Body of pancreas (tissue), 4 donors: ENCODE results near the gene PNPLA3. TPM values are rescaled to one million over a fixed set of nuclear protein-coding genes. Genes with fewer than 3 reads are reported as not detected.
"Not testable (repeated sequence)": the region's sequence is repeated elsewhere in the genome, so short reads cannot be mapped to it uniquely, and the experiment has no call there.

Source experiments
- ATAC-seq: fragments of 150-250 bp; one replicate; pipeline ENCODE4 v1.9.1; 2016
- DNase-seq, 4 donors: peaks; one replicate each; pipeline ENCODE4 v3.0.0-alpha.2; 2019
- H3K27ac ChIP-seq, 4 donors: fragments of 200-600 bp; sonication (generic); 1 replicate in 3 of 4; 2 replicates in 1 of 4; pipeline versions ENCODE4 v1.5.1 to v1.6.1; 2016 to 2019; ENCODE audit warnings: mild to moderate bottlenecking in 1 of 4, mixed read lengths in 1 of 4, moderate library complexity in 1 of 4
- H3K27me3 ChIP-seq, 2 donors: fragments of 200-600 bp; sonication (generic); one replicate each; pipeline ENCODE4 v1.6.0; 2016; ENCODE audit warnings: mild to moderate bottlenecking in 1 of 2
- H3K36me3 ChIP-seq, 2 donors: fragments of 200-600 bp; sonication (generic); replicated peaks in 1 of 2; 2 replicates each; pipeline ENCODE4 v1.5.1; 2016; ENCODE audit warnings: low read depth in 2 of 2; ENCODE audit not compliant: insufficient read depth in 1 of 2
- H3K4me1 ChIP-seq: fragments of 200-600 bp; sonication (generic); one replicate; pipeline ENCODE4 v1.6.0; 2016
- H3K4me3 ChIP-seq, 2 donors: fragments of 200-600 bp; sonication (generic); 1 replicate in 1 of 2; 2 replicates in 1 of 2; pipeline ENCODE4 v1.5.1; 2016 to 2019
- H3K9me3 ChIP-seq, 3 donors: fragments of 200-600 bp; sonication (generic); 1 replicate in 2 of 3; 2 replicates in 1 of 3; pipeline ENCODE4 v1.5.1; 2016
- CTCF ChIP-seq, 7 experiments: fragments of 450-650 bp in 4 of 7; fragments of 200-600 bp in 3 of 7; sonication (generic) in 3 of 7; IDR thresholded peaks; one replicate each; pipeline ENCODE4 v1.5.1; 2016 to 2019; ENCODE audit warnings: antibody characterized with exemption in 7 of 7
- POLR2A ChIP-seq, 3 donors: fragments of 450-650 bp; IDR thresholded peaks; one replicate each; pipeline ENCODE4 v1.6.1; 2016; ENCODE audit warnings: antibody characterized with exemption in 3 of 3, mild to moderate bottlenecking in 2 of 3
- WGBS, 2 donors: methylation state at CpG; one replicate each; pipeline ENCODE4 v1.1.5; 2017; 5-methylcytosine and 5-hydroxymethylcytosine counted together
- intact Hi-C: fragments of 100-400 bp; cut with DNase I; formaldehyde crosslinking; loops from one replicate; pipeline ENCODE4 v1.15.1; 2023
- total RNA-seq, 2 donors: library from RNA; depleted of rRNA; stranded (reverse); fragments of >200 nt; gene quantifications; one replicate each; pipeline ENCODE4 v1.1.0, GENCODE V29; 2016

The PNPLA3 gene
- total RNA-seq, 2 donors from 2014 or later: 0.66 to 0.78 TPM

DNA sequence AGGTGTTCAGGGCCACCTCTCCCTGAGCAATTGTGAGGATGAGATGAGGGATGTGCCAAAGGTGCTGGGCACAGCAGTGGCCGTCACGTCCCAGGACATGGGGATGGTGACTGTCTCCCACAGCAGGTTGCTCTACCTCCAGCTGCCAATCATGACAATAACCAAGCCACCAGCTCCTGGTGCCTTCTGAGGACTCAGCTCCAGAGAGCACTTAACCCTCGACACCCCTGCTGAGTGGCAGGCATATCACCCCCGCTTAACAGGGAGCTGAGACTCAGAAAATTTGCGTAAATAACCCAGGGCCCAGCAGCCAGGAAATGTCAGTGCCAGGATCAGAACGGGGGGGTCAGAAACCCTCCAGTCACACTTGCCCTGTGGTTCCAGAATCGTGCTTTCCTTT lies 23.4 kb upstream of the PNPLA3 start:
- Histone ChIP-seq H3K9me3 (no peaks in the 10 kb centered on the region), H3K27me3 (no peaks in the 10 kb centered on the region), H3K27ac (no peak overlapping the region), H3K4me1 (no peaks in the 10 kb centered on the region), H3K36me3 (no peaks in the 10 kb centered on the region), H3K4me3 (no peak overlapping the region)
- intact Hi-C loops: no loop called here
- DNase-seq (no peak), ATAC-seq (no peak)
- WGBS, 2 donors: 29 to 44% methylated on average over 5 to 7 of the region's 7 CpGs
- TF ChIP-seq POLR2A (IDR thresholded peaks at IDR 0.05) (no peak), CTCF (IDR thresholded peaks at IDR 0.05) (no peak)

GRCh38 chr22:43901976-43902643 lies 21.5 kb upstream of the PNPLA3 start:
- H3K4me3 ChIP-seq: no peak overlapping the region

DNA sequence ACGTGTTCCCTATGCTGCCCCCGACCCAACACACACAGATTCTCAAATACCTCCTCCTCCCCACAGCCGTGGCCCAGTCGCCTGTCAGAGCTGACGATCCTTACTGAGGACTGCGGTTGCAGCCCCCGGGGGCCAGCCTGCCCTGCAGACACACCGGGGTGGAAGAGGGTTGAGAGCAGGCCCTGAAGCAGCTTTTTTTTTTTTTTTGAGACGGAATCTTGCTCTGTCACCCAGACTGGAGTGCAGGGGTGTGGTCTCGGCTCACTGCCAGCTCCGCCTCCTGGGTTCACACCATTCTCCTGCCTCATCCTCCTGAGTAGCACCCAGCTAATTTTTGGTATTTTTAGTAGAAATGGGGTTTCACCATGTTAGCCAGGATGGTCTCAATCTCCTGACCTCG lies 20.6 kb upstream of the PNPLA3 start:
- DNase-seq, H3K27me3 ChIP-seq, ATAC-seq, H3K4me3 ChIP-seq, H3K27ac ChIP-seq, H3K9me3 ChIP-seq, H3K4me1 ChIP-seq, H3K36me3 ChIP-seq, intact Hi-C loops: not testable (repeated sequence)
- 57 to 60% methylated on average over 10 to 12 of the region's 12 CpGs for WGBS, 2 donors

More at GRCh38 chr22:43901976-43902643, 21.5 kb upstream of the PNPLA3 start:
- intact Hi-C loops: no loop called here
- Histone ChIP-seq H3K36me3 (no peaks in the 10 kb centered on the region), H3K27ac (no peak overlapping the region), H3K27me3 (no peaks in the 10 kb centered on the region), H3K9me3 (no peaks in the 10 kb centered on the region), H3K4me1 (no peaks in the 10 kb centered on the region)
- no peak for ATAC-seq
- no peak for TF ChIP-seq POLR2A (IDR thresholded peaks at IDR 0.05)
- no peak for TF ChIP-seq CTCF (IDR thresholded peaks at IDR 0.05)
- no peak for DNase-seq
- WGBS, 2 donors: 19 to 57% methylated on average over 1 to 5 of the region's 5 CpGs

DNA sequence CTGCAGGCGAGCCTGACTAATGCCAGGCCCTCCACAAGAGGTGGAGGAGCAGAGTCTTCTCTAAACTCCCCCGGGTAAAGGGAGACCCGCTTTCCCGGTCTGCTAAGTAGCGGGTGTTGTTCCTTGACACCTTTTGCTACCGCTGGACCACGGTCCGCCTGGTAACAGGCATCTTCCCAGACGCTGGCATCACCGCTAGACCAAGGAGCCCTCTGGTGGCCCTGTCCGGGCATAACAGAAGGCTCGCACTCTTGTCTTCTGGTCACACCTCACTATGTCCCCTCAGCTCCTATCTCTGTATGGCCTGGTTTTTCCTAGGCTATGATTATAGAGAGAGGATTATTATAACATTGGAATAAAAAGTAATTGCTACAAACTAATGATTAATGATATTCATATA lies 19.2 kb upstream of the PNPLA3 start:
- H3K27ac ChIP-seq, H3K36me3 ChIP-seq, H3K4me3 ChIP-seq, ATAC-seq, intact Hi-C loops, H3K4me1 ChIP-seq, H3K9me3 ChIP-seq, H3K27me3 ChIP-seq: not testable (repeated sequence)
- TF ChIP-seq CTCF (IDR thresholded peaks at IDR 0.05): peak in 3 of 7 experiments; percentile 3 to 23 (median 10)
- DNase-seq: peak; percentile 26 to 58 (median 53)
- 23 to 47% methylated on average over 6 to 12 of the region's 12 CpGs for WGBS, 2 donors

GRCh38 chr22:43905681-43906080 lies 17.9 kb upstream of the PNPLA3 start:
- TF ChIP-seq POLR2A (IDR thresholded peaks at IDR 0.05) (no peak), CTCF (IDR thresholded peaks at IDR 0.05) (no peak)
- H3K36me3 ChIP-seq: no peaks in the 10 kb centered on the region
- 33 to 36% methylated on average over 2 to 7 of the region's 7 CpGs for WGBS, 2 donors
- H3K4me3 ChIP-seq: no peak overlapping the region
- intact Hi-C loops: no loop called here
- no peak for ATAC-seq
- no peaks in the 10 kb centered on the region for H3K27me3 ChIP-seq
- no peaks in the 10 kb centered on the region for H3K9me3 ChIP-seq
- no peak for DNase-seq
- no peaks in the 10 kb centered on the region for H3K4me1 ChIP-seq
- no peak overlapping the region for H3K27ac ChIP-seq
